Endothelial cell of umbilical vein (primary cell): ENCODE measurements around the gene AGBL4. TPM values are rescaled to one million over a fixed set of nuclear protein-coding genes. Genes with fewer than 3 reads are reported as not detected.

Experiments
- BruUV-seq: library from RNA; stranded (reverse); fragments of 400-500 nt; replicated peaks from 2 replicates; lab custom pipeline; 2021; lab: Mats Ljungman, UMichigan
- CTCF ChIA-PET: fragments of 300-600, 350-600 bp; sonication (Branson Sonifier 250); formaldehyde crosslinking; loops from one replicate; lab custom pipeline; 2021; ENCODE audit warnings: antibody characterized with exemption, inconsistent platforms; lab: Charles Lee
- POLR2A ChIA-PET: fragments of 300-600, 350-600 bp; sonication (Branson Sonifier 250); formaldehyde crosslinking; loops from one replicate; lab custom pipeline; 2021; ENCODE audit warnings: antibody characterized with exemption, inconsistent platforms; lab: Charles Lee
- DNase-seq: peaks from one replicate; pipeline ENCODE4 v3.0.0-alpha.2; 2011; ENCODE audit warnings: low read depth, low spot score
- FAIRE-seq: peaks from 2 replicates; lab custom pipeline; 2011; peaks lifted over from hg19 to GRCh38; lab: Jason Lieb, UNC
- H2AFZ ChIP-seq: 2 replicates; pipeline ENCODE4 v1.6.0; 2012; ENCODE audit warnings: low read depth, low read length, control low read depth, inconsistent platforms
- H3K27ac ChIP-seq: 2 replicates; pipeline ENCODE4 v1.5.1; 2011; ENCODE audit warnings: low read depth, mild to moderate bottlenecking, control low read depth, low read length, moderate library complexity; ENCODE audit not compliant: insufficient read depth
- H3K27me3 ChIP-seq, 2 experiments: 2 replicates each; pipeline versions ENCODE4 v1.6.0 to v1.6.1; 2011; ENCODE audit warnings: low read length in 2 of 2, mixed read lengths in 1 of 2; ENCODE audit not compliant: control insufficient read depth in 2 of 2, insufficient read depth in 2 of 2
- H3K36me3 ChIP-seq, 2 experiments: 2 replicates in 1 of 2; 3 replicates in 1 of 2; pipeline ENCODE4 v1.5.1; 2011; ENCODE audit warnings: low read length in 2 of 2, mild to moderate bottlenecking in 1 of 2, moderate library complexity in 1 of 2; ENCODE audit not compliant: control insufficient read depth in 2 of 2, insufficient read depth in 2 of 2; ENCODE audit errors: extremely low read depth in 1 of 2
- H3K4me1 ChIP-seq: 3 replicates; pipeline ENCODE4 v1.5.1; 2011; ENCODE audit warnings: mild to moderate bottlenecking, low read length; ENCODE audit not compliant: control insufficient read depth, insufficient read depth; ENCODE audit errors: extremely low read depth
- H3K4me2 ChIP-seq: 2 replicates; pipeline ENCODE4 v1.6.1; 2011; ENCODE audit warnings: low read length, control low read depth, mixed read lengths; ENCODE audit not compliant: insufficient read depth
- H3K4me3 ChIP-seq, 3 experiments: fragments of 200-600 bp in 1 of 3; sonication (generic), shearing (Covaris generic) in 1 of 3; replicated peaks in 1 of 3; 2 replicates each; pipeline ENCODE4 v1.5.1; 2011 to 2016; ENCODE audit warnings: control low read depth in 3 of 3, low read length in 3 of 3, mild to moderate bottlenecking in 2 of 3, inconsistent platforms in 1 of 3, low read depth in 1 of 3, moderate library complexity in 1 of 3; ENCODE audit not compliant: insufficient read depth in 1 of 3
- H3K79me2 ChIP-seq: 2 replicates; pipeline ENCODE4 v1.6.0; 2012; ENCODE audit warnings: low read length, inconsistent platforms; ENCODE audit not compliant: control insufficient read depth, insufficient read depth
- H3K9ac ChIP-seq: replicated peaks from 2 replicates; pipeline ENCODE3; 2011; ENCODE audit warnings: low read length, control low read depth; ENCODE audit not compliant: insufficient read depth; ENCODE audit errors: extremely low read depth
- H3K9me1 ChIP-seq: replicated peaks from 3 replicates; pipeline ENCODE4 v1.6.0; 2011; ENCODE audit warnings: mild to moderate bottlenecking, low read length; ENCODE audit not compliant: control insufficient read depth, insufficient read depth; ENCODE audit errors: extremely low read depth
- H3K9me3 ChIP-seq: replicated peaks from 2 replicates; pipeline ENCODE4 v1.5.1; 2012; ENCODE audit warnings: low read length, inconsistent platforms; ENCODE audit not compliant: control insufficient read depth, insufficient read depth
- H4K20me1 ChIP-seq: replicated peaks from 2 replicates; pipeline ENCODE3; 2011; ENCODE audit warnings: mild to moderate bottlenecking, low read length; ENCODE audit not compliant: control insufficient read depth, insufficient read depth; ENCODE audit errors: extremely low read depth
- CTCF ChIP-seq, 2 donors: IDR thresholded peaks; 1 replicate in 1 of 2; 2 replicates in 1 of 2; pipeline ENCODE4 v1.5.1; 2011; ENCODE audit warnings: low read length in 2 of 2, mild to moderate bottlenecking in 2 of 2, moderate library complexity in 2 of 2, control low read depth in 1 of 2, inconsistent platforms in 1 of 2, low read depth in 1 of 2; ENCODE audit not compliant: insufficient read depth in 1 of 2; ENCODE audit errors: extremely low read depth in 1 of 2
- EZH2 ChIP-seq: IDR thresholded peaks from 2 replicates; pipeline ENCODE4 v1.6.1; 2012; ENCODE audit warnings: borderline replicate concordance, low read depth, mild to moderate bottlenecking, moderate library complexity, low read length, inconsistent platforms; ENCODE audit not compliant: severe bottlenecking
- FOS ChIP-seq: IDR thresholded peaks from 2 replicates; pipeline ENCODE4 v1.6.1; 2011; ENCODE audit warnings: mild to moderate bottlenecking, low read length, moderate library complexity, borderline replicate concordance; ENCODE audit not compliant: insufficient read depth
- GATA2 ChIP-seq: IDR thresholded peaks from 2 replicates; pipeline ENCODE4 v1.7.0; 2011; ENCODE audit warnings: low read depth, mild to moderate bottlenecking, moderate library complexity, mixed read lengths, low read length; ENCODE audit not compliant: insufficient read length, insufficient read depth
- JUN ChIP-seq: IDR thresholded peaks from 2 replicates; pipeline ENCODE4 v1.6.1; 2011; ENCODE audit warnings: borderline replicate concordance, low read depth; ENCODE audit not compliant: insufficient read length, insufficient read depth
- MAX ChIP-seq: IDR thresholded peaks from 2 replicates; pipeline ENCODE4 v1.6.1; 2011; ENCODE audit not compliant: insufficient read depth, insufficient read length
- MYC ChIP-seq: IDR thresholded peaks from one replicate; pipeline ENCODE4 v1.6.1; 2011; ENCODE audit warnings: mild to moderate bottlenecking, low read depth, low read length
- POLR2A ChIP-seq: IDR thresholded peaks from 2 replicates; pipeline ENCODE4 v1.6.1; 2012; ENCODE audit warnings: low read depth, mild to moderate bottlenecking, control low read depth, low read length
- POLR2AphosphoS5 ChIP-seq: IDR thresholded peaks from 2 replicates; pipeline ENCODE4 v1.6.1; 2012; ENCODE audit warnings: low read depth, mild to moderate bottlenecking, control low read depth, low read length, moderate library complexity; ENCODE audit not compliant: insufficient read depth
- dilution Hi-C: fragments of 300-500 bp; cut with MboI; formaldehyde crosslinking; loops from one replicate; pipeline ENCODE4 v1.15.0; 2019; ENCODE audit warnings: low sequenced_read_pairs; ENCODE audit not compliant: extremely low pct_ligation_motif_present
- intact Hi-C: fragments of 100-400 bp; cut with micrococcal nuclease; formaldehyde crosslinking; loops from one replicate; pipeline ENCODE4 v1.10.0; 2022
- polyA plus RNA-seq, 4 experiments: library from polyadenylated mRNA; depleted of rRNA in 3 of 4; stranded (reverse) in 3 of 4; unstranded in 1 of 4; fragments of >200 nt; gene quantifications; 2 replicates each; pipeline versions ENCODE4 v1.2.1 to v1.2.3, GENCODE V29; 2011 to 2012; ENCODE audit warnings: missing spikeins in 1 of 4
- total RNA-seq: library from RNA; stranded (reverse); gene quantifications from 2 replicates; pipeline ENCODE4 v1.2.3, GENCODE V29; 2021

The AGBL4 gene
- total and polyA plus RNA-seq, 2 donors (not counting 3 experiments of a cell fraction or from before 2014, with no cell fraction given), result not detected

GRCh38 chr1:48644905-48645605 is 1378.7 kb downstream of the AGBL4 start:
- no peaks in the 10 kb centered on the region for H3K4me1 ChIP-seq
- no peak for FAIRE-seq
- TF ChIP-seq POLR2A (no peak), MYC (no peak), CTCF (IDR thresholded peaks at IDR 0.05; ENCODE audit: extremely low read depth in 1 of 2, insufficient read depth in 1 of 2, low read depth in 1 of 2, low read length in 2 of 2) (no peak), GATA2 (no peak), JUN (no peak), EZH2 (no peak), MAX (no peak), FOS (no peak), POLR2AphosphoS5 (no peak)
- H3K9me1 ChIP-seq, result no peaks in the 10 kb centered on the region
- H2AFZ ChIP-seq, result no peak overlapping the region
- H3K9ac ChIP-seq, result no peak overlapping the region
- intact Hi-C loops, result no loop called here
- no peak overlapping the region for H3K27ac ChIP-seq
- ChIA-PET POLR2A (no interaction called here), CTCF (no interaction called here)
- BruUV-seq, result no TSS peak
- no peaks in the 10 kb centered on the region for H3K27me3 ChIP-seq
- no peaks in the 10 kb centered on the region for H3K79me2 ChIP-seq
- H3K4me3 ChIP-seq, result no peak overlapping the region
- H3K9me3 ChIP-seq, result no peaks in the 10 kb centered on the region
- DNase-seq, result no peak
- dilution Hi-C loops, result no loop called here
- no peaks in the 10 kb centered on the region for H4K20me1 ChIP-seq
- no peaks in the 10 kb centered on the region for H3K36me3 ChIP-seq
- H3K4me2 ChIP-seq, result no peak overlapping the region
